D721Med (cell line): ENCODE results near the gene OR52I1.

Experiments
- DNase-seq: peaks from one replicate; pipeline ENCODE4 v3.0.0; 2011; ENCODE audit warnings: low spot score; ENCODE audit not compliant: insufficient read length
- FAIRE-seq: peaks from 2 replicates; lab custom pipeline; 2011; peaks lifted over from hg19 to GRCh38; lab: Jason Lieb, UNC
- CTCF ChIP-seq: IDR thresholded peaks from 2 replicates; pipeline ENCODE4 v1.5.1; 2012; ENCODE audit warnings: mild to moderate bottlenecking, control low read depth; ENCODE audit not compliant: insufficient read depth; ENCODE audit errors: missing control alignments

Gene OR52I1

GRCh38 chr11:4636962-4637661, 43.3 kb downstream of the OR52I1 start, which contains the start of gene OR51D1:
OR51D1 (plus strand) TSS chr11:4637477; CDS start chr11:4639791, 2,314 bp downstream.
- DNase-seq, result no peak
- TF ChIP-seq CTCF, result peak; percentile 86
- FAIRE-seq, result no peak

GRCh38 chr11:4637662-4638047, 43.8 kb downstream of the OR52I1 start:
- FAIRE-seq, result no peak
- no peak for TF ChIP-seq CTCF
- no peak for DNase-seq

- no peak for DNase-seq
- FAIRE-seq, result no peak
- no peak for TF ChIP-seq CTCF
Measured at GRCh38 chr11:4639931-4640330, 46.1 kb downstream of the OR52I1 start.

- TF ChIP-seq CTCF, result no peak
- FAIRE-seq (no peak), DNase-seq (no peak)
Measured at GRCh38 chr11:4641501-4641900, 47.7 kb downstream of the OR52I1 start.

- TF ChIP-seq CTCF, result no peak
- no peak for DNase-seq
- no peak for FAIRE-seq
Measured at GRCh38 chr11:4642043-4642442, 48.2 kb downstream of the OR52I1 start.

- TF ChIP-seq CTCF, result no peak
- no peak for FAIRE-seq
- DNase-seq, result no peak
Measured at GRCh38 chr11:4643076-4643475, 49.2 kb downstream of the OR52I1 start.

- TF ChIP-seq CTCF, result no peak
- DNase-seq (no peak), FAIRE-seq (no peak)
Measured at GRCh38 chr11:4643682-4644081, 49.8 kb downstream of the OR52I1 start, which contains the start of gene OR51E1. OR51E1 (plus strand) TSS chr11:4643982; CDS start chr11:4652527, 8,545 bp downstream.
